HepG2 (cell line): ENCODE data around the gene RPTOR. TPM values are rescaled to one million over a fixed set of nuclear protein-coding genes. Genes with fewer than 3 reads are reported as not detected.

Experiments used
- CBX5 ChIP-seq: sonication (generic); formaldehyde crosslinking; IDR thresholded peaks from 2 replicates; pipeline ENCODE4 v1.4.0; 2020; ENCODE audit warnings: missing genetic modification reagents, borderline replicate concordance
- CENPT ChIP-seq: sonication (generic); formaldehyde crosslinking; IDR thresholded peaks from 2 replicates; pipeline ENCODE4 v1.8.0; 2022; ENCODE audit warnings: low read depth, mild to moderate bottlenecking, moderate library complexity, missing genetic modification reagents
- CHD4 ChIP-seq: fragments of 200-600 bp; sonication (generic); IDR thresholded peaks from 2 replicates; pipeline ENCODE4 v1.7.0; 2017; ENCODE audit warnings: mild to moderate bottlenecking, low read length, borderline replicate concordance
- DNMT1 ChIP-seq: sonication (generic); formaldehyde crosslinking; IDR thresholded peaks from 2 replicates; pipeline ENCODE4 v1.5.1; 2020; ENCODE audit warnings: mild to moderate bottlenecking, missing genetic modification reagents
- FOXO1 ChIP-seq: sonication (generic); formaldehyde crosslinking; IDR thresholded peaks from 2 replicates; pipeline ENCODE4 v1.4.0; 2020; ENCODE audit warnings: missing genetic modification reagents
- JUND ChIP-seq: sonication (generic); formaldehyde crosslinking; IDR thresholded peaks from 2 replicates; pipeline ENCODE4 v1.8.0; 2022; ENCODE audit warnings: mild to moderate bottlenecking, missing genetic modification reagents
- MATR3 ChIP-seq: sonication (generic); formaldehyde crosslinking; IDR thresholded peaks from 2 replicates; pipeline ENCODE4 v1.4.0; 2020; ENCODE audit warnings: missing genetic modification reagents
- MZF1 ChIP-seq: sonication (generic); formaldehyde crosslinking; IDR thresholded peaks from 2 replicates; pipeline ENCODE4 v1.8.1; 2023; ENCODE audit warnings: mild to moderate bottlenecking, missing genetic modification reagents, borderline replicate concordance
- POLR2A ChIP-seq, 2 experiments: IDR thresholded peaks; 2 replicates each; pipeline ENCODE4 v1.6.1; 2011; ENCODE audit warnings: low read depth in 2 of 2, low read length in 2 of 2, mild to moderate bottlenecking in 1 of 2, moderate library complexity in 1 of 2; ENCODE audit not compliant: insufficient read depth in 1 of 2
- PRPF4 ChIP-seq: fragments of 200-400 bp; formaldehyde crosslinking; IDR thresholded peaks from 2 replicates; pipeline ENCODE4 v1.6.1; 2016; ENCODE audit warnings: low read length, low read depth; ENCODE audit not compliant: poor library complexity, severe bottlenecking
- SOX6 ChIP-seq, 2 experiments: fragments of 450-650 bp in 1 of 2; sonication (generic) in 1 of 2; formaldehyde crosslinking in 1 of 2; IDR thresholded peaks; 2 replicates each; pipeline versions ENCODE4 v1.4.0 to v1.6.1; 2017 to 2020; ENCODE audit warnings: antibody characterized with exemption in 1 of 2, mild to moderate bottlenecking in 1 of 2, missing genetic modification reagents in 1 of 2
- ZBTB1 ChIP-seq: sonication (generic); formaldehyde crosslinking; IDR thresholded peaks from 2 replicates; pipeline ENCODE4 v1.4.0; 2020; ENCODE audit warnings: missing genetic modification reagents, borderline replicate concordance
- ZFY ChIP-seq: sonication (generic); formaldehyde crosslinking; IDR thresholded peaks from 2 replicates; pipeline ENCODE4 v1.4.0; 2020; ENCODE audit warnings: missing genetic modification reagents
- ZKSCAN1 ChIP-seq: fragments of 150-350 bp; IDR thresholded peaks from 2 replicates; pipeline ENCODE4 v1.6.1; 2014; ENCODE audit warnings: low read length
- ZNF17 ChIP-seq: sonication (generic); formaldehyde crosslinking; IDR thresholded peaks from 2 replicates; pipeline ENCODE4 v1.5.0; 2020; ENCODE audit warnings: mild to moderate bottlenecking, missing genetic modification reagents
- ZNF282 ChIP-seq: fragments of 450-650 bp; IDR thresholded peaks from 2 replicates; pipeline ENCODE4 v1.6.1; 2018; ENCODE audit not compliant: partially characterized antibody
- ZNF510 ChIP-seq: sonication (generic); formaldehyde crosslinking; IDR thresholded peaks from 2 replicates; pipeline ENCODE4 v1.4.0; 2020; ENCODE audit warnings: low read depth, mild to moderate bottlenecking, missing genetic modification reagents
- ZNF547 ChIP-seq: sonication (generic); formaldehyde crosslinking; IDR thresholded peaks from 2 replicates; pipeline ENCODE4 v1.5.1; 2020; ENCODE audit warnings: mild to moderate bottlenecking, missing genetic modification reagents
- ZNF652 ChIP-seq: IDR thresholded peaks from 2 replicates; pipeline ENCODE4 v1.6.1; 2016; ENCODE audit warnings: low read depth, borderline replicate concordance
- ZNF678 ChIP-seq: sonication (generic); formaldehyde crosslinking; IDR thresholded peaks from 2 replicates; pipeline ENCODE4 v1.4.0; 2020; ENCODE audit warnings: mild to moderate bottlenecking, missing genetic modification reagents
- ZNF780A ChIP-seq: sonication (generic); formaldehyde crosslinking; IDR thresholded peaks from 2 replicates; pipeline ENCODE4 v1.8.0; 2022; ENCODE audit warnings: mild to moderate bottlenecking, missing genetic modification reagents, moderate library complexity
- polyA plus RNA-seq, 8 experiments: library from polyadenylated mRNA; depleted of rRNA in 3 of 8; stranded (reverse) in 7 of 8; unstranded in 1 of 8; fragments of >200 nt; fragmentation: Illumina TruSeq in 4 of 8; extraction: Trizol in 4 of 8; gene quantifications; 2 replicates each; pipeline versions ENCODE4 v1.2.1 to v1.2.3, GENCODE V29; 2011 to 2016; ENCODE audit warnings: low read depth in 4 of 8, missing spikeins in 1 of 8, mixed read lengths in 1 of 8; ENCODE audit not compliant: insufficient read depth in 1 of 8
- total RNA-seq, 5 experiments: library from RNA; depleted of rRNA; stranded (reverse); fragments of >200 nt; fragmentation: Illumina TruSeq; extraction: Trizol; gene quantifications; 2 replicates each; pipeline ENCODE4 v1.2.3, GENCODE V29; 2016; ENCODE audit warnings: low read depth in 1 of 5
- TF ChIP-seq, protein P1 (sequence below): sonication (generic); formaldehyde crosslinking; IDR thresholded peaks from 2 replicates; pipeline ENCODE4 v1.5.1; 2020; ENCODE audit warnings: missing genetic modification reagents, mild to moderate bottlenecking, borderline replicate concordance
- TF ChIP-seq, protein P2 (sequence below): IDR thresholded peaks from 2 replicates; pipeline ENCODE4 v1.6.1; 2016; ENCODE audit warnings: control low read depth
- TF ChIP-seq, protein P3 (sequence below): IDR thresholded peaks from 2 replicates; pipeline ENCODE4 v1.6.1; 2016; ENCODE audit warnings: low read depth, control low read depth
- TF ChIP-seq, protein P4 (sequence below): sonication (generic); formaldehyde crosslinking; IDR thresholded peaks from 2 replicates; pipeline ENCODE4 v1.5.0; 2020; ENCODE audit warnings: mild to moderate bottlenecking, missing genetic modification reagents, moderate library complexity

RPTOR gene
- total and polyA plus RNA-seq, 2 of the 13 experiments (the other 11 are each of a cell fraction or from before 2014, with no cell fraction given) = 6.6 to 25.3 TPM

DNA sequence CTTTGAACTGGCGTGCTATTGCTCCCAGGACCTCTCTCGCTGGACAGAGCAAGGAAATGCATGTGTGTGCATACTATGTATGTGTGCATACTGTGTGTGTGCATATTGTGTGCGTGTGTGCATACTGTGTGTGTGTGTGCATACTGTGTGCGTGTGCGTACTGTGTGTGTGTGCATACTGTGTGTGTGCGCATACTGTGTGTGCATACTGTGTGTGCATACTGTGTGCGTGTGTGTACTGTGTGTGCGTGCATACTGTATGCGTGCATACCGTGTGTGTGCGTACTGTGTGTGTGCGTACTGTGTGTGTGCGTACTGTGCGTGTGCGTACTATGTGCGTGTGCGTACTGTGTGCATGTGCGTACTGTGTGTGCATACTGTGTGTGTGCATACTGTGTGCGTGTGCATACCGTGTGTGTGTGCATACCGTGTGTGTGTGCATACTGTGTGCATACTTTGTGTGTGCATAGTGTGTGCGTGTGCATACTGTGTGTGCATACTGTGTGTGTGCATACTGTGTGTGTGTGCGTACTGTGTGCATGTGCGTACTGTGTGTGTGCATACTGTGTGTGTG is 89.4 kb downstream of the RPTOR start (continued):
- no peak for TF ChIP-seq ZNF510
- TF ChIP-seq ZNF780A = 0 out of 2 replicates have a peak, but pooled peaks have one; percentile 51
- TF ChIP-seq ZFY = no peak
- no peak for TF ChIP-seq ZNF17 (CRISPR knock-in tag)
- TF ChIP-seq, protein P1, sequence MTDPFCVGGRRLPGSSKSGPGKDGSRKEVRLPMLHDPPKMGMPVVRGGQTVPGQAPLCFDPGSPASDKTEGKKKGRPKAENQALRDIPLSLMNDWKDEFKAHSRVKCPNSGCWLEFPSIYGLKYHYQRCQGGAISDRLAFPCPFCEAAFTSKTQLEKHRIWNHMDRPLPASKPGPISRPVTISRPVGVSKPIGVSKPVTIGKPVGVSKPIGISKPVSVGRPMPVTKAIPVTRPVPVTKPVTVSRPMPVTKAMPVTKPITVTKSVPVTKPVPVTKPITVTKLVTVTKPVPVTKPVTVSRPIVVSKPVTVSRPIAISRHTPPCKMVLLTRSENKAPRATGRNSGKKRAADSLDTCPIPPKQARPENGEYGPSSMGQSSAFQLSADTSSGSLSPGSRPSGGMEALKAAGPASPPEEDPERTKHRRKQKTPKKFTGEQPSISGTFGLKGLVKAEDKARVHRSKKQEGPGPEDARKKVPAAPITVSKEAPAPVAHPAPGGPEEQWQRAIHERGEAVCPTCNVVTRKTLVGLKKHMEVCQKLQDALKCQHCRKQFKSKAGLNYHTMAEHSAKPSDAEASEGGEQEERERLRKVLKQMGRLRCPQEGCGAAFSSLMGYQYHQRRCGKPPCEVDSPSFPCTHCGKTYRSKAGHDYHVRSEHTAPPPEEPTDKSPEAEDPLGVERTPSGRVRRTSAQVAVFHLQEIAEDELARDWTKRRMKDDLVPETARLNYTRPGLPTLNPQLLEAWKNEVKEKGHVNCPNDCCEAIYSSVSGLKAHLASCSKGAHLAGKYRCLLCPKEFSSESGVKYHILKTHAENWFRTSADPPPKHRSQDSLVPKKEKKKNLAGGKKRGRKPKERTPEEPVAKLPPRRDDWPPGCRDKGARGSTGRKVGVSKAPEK (CRISPR knock-in tag) = no peak
- no peak for TF ChIP-seq ZNF547 (CRISPR knock-in tag)
- TF ChIP-seq JUND (CRISPR knock-in tag) = no peak
- TF ChIP-seq ZNF652 (CRISPR knock-in tag) = no peak
- TF ChIP-seq, protein P2, sequence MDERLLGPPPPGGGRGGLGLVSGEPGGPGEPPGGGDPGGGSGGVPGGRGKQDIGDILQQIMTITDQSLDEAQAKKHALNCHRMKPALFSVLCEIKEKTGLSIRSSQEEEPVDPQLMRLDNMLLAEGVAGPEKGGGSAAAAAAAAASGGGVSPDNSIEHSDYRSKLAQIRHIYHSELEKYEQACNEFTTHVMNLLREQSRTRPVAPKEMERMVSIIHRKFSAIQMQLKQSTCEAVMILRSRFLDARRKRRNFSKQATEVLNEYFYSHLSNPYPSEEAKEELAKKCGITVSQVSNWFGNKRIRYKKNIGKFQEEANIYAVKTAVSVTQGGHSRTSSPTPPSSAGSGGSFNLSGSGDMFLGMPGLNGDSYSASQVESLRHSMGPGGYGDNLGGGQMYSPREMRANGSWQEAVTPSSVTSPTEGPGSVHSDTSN (CRISPR knock-in tag) = no peak
- 0 out of 2 replicates have a peak, but pooled peaks have one; percentile 31 for TF ChIP-seq CHD4
- peak; percentile 73; the same call in 1 of the 2 replicates for TF ChIP-seq DNMT1 (CRISPR knock-in tag)
- 0 out of 4 replicates have a peak, but pooled peaks of 1 of the 2 experiments have one; percentile 26 for TF ChIP-seq POLR2A (IDR thresholded peaks at IDR 0.05; ENCODE audit: insufficient read depth in 1 of 2, low read depth in 2 of 2, low read length in 2 of 2)
- TF ChIP-seq ZNF282 = no peak
- TF ChIP-seq MZF1 (CRISPR knock-in tag) = no peak
- no peak for TF ChIP-seq FOXO1
- TF ChIP-seq, protein P3, sequence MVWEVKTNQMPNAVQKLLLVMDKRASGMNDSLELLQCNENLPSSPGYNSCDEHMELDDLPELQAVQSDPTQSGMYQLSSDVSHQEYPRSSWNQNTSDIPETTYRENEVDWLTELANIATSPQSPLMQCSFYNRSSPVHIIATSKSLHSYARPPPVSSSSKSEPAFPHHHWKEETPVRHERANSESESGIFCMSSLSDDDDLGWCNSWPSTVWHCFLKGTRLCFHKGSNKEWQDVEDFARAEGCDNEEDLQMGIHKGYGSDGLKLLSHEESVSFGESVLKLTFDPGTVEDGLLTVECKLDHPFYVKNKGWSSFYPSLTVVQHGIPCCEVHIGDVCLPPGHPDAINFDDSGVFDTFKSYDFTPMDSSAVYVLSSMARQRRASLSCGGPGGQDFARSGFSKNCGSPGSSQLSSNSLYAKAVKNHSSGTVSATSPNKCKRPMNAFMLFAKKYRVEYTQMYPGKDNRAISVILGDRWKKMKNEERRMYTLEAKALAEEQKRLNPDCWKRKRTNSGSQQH (CRISPR knock-in tag) = no peak
- no peak for TF ChIP-seq ZNF678 (CRISPR knock-in tag)
- no peak for TF ChIP-seq CBX5 (CRISPR knock-in tag)
- TF ChIP-seq ZBTB1 (CRISPR knock-in tag) = no peak
- no peak for TF ChIP-seq MATR3 (CRISPR knock-in tag)
- 0 out of 2 replicates have a peak, but pooled peaks have one; percentile 38 for TF ChIP-seq CENPT
- peak; percentile 74 for TF ChIP-seq ZKSCAN1
- TF ChIP-seq, protein P4, sequence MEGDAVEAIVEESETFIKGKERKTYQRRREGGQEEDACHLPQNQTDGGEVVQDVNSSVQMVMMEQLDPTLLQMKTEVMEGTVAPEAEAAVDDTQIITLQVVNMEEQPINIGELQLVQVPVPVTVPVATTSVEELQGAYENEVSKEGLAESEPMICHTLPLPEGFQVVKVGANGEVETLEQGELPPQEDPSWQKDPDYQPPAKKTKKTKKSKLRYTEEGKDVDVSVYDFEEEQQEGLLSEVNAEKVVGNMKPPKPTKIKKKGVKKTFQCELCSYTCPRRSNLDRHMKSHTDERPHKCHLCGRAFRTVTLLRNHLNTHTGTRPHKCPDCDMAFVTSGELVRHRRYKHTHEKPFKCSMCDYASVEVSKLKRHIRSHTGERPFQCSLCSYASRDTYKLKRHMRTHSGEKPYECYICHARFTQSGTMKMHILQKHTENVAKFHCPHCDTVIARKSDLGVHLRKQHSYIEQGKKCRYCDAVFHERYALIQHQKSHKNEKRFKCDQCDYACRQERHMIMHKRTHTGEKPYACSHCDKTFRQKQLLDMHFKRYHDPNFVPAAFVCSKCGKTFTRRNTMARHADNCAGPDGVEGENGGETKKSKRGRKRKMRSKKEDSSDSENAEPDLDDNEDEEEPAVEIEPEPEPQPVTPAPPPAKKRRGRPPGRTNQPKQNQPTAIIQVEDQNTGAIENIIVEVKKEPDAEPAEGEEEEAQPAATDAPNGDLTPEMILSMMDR = no peak
- no peak for TF ChIP-seq PRPF4
- TF ChIP-seq SOX6 (IDR thresholded peaks at IDR 0.05) = no peak
- no peak for TF ChIP-seq SOX6 (CRISPR knock-in tag; IDR thresholded peaks at IDR 0.05)
